ENCODE results near the gene PRR3.

DNA sequence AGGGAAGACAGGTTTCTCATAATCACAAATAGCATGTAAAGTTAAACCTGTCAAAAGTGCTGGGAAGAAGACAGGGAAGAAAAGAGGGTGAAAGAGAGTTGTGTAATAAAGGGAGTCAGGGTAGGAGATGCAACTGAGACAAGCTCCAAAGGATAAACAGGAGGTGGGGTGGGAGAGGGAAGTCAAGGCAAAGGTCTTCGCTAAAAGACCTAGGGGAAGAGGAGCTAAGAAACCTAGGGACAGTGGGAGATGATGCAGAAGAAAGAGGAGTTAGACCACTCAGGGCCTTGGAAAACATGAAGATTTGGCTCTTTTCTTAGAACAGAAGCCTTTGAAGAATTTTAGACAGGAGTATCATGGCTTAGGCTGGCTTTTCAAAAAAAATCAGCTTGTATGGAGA lies 7.0 kb downstream of the PRR3 start:
- TF ChIP-seq, protein P1, sequence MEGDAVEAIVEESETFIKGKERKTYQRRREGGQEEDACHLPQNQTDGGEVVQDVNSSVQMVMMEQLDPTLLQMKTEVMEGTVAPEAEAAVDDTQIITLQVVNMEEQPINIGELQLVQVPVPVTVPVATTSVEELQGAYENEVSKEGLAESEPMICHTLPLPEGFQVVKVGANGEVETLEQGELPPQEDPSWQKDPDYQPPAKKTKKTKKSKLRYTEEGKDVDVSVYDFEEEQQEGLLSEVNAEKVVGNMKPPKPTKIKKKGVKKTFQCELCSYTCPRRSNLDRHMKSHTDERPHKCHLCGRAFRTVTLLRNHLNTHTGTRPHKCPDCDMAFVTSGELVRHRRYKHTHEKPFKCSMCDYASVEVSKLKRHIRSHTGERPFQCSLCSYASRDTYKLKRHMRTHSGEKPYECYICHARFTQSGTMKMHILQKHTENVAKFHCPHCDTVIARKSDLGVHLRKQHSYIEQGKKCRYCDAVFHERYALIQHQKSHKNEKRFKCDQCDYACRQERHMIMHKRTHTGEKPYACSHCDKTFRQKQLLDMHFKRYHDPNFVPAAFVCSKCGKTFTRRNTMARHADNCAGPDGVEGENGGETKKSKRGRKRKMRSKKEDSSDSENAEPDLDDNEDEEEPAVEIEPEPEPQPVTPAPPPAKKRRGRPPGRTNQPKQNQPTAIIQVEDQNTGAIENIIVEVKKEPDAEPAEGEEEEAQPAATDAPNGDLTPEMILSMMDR (IDR thresholded peaks at IDR 0.05), result no peak
- TF ChIP-seq POLR2A (IDR thresholded peaks at IDR 0.05) (no peak), EP300 (IDR thresholded peaks at IDR 0.05) (no peak)

Data from ovary (tissue), 3 donors.